ENCODE data around the gene EPS8L3. TPM values are rescaled to one million over a fixed set of nuclear protein-coding genes. Genes with fewer than 3 reads are reported as not detected.

Gene EPS8L3
- total RNA-seq, 5 donors from 2014 or later (not counting 1 experiment from before 2014, with no cell fraction given) = 0.47 to 0.49 TPM; not detected in 3

GRCh38 chr1:109806733-109807400 is 43.1 kb upstream of the EPS8L3 start:
- Mint-ChIP-seq H3K27me3 (no peaks in the 10 kb centered on the region), H3K9me3 (no peaks in the 10 kb centered on the region), H3K36me3 (no peaks in the 10 kb centered on the region), H3K4me3 (no peak overlapping the region), H3K4me1 (peaks cover 52 to 61% (median 60%) of the 10 kb centered on the region in 3 donors), H3K27ac (no peak overlapping the region)
- Histone ChIP-seq H3K4me1 (ENCODE audit: control insufficient read depth in 1 of 2, extremely low read depth in 1 of 2, insufficient read depth in 2 of 2, low read length in 2 of 2) (peaks cover 24 to 54% of the 10 kb centered on the region in 2 experiments), H3K27me3 (replicated peaks in 1 of 2; ENCODE audit: control insufficient read depth in 2 of 2, extremely low read depth in 1 of 2, insufficient read depth in 2 of 2, low read length in 1 of 2) (no peaks in the 10 kb centered on the region), H3K36me3 (ENCODE audit: control insufficient read depth in 2 of 2, extremely low read depth in 1 of 2, insufficient read depth in 1 of 2, low read length in 1 of 2) (no peaks in the 10 kb centered on the region), H3K27ac (ENCODE audit: low read length) (no peak overlapping the region), H3K4me3 (ENCODE audit: control insufficient read depth in 1 of 2, extremely low read depth in 1 of 2, low read length in 1 of 2) (no peak overlapping the region), H3K9me3 (no peaks in the 10 kb centered on the region)
- DNase-seq (no peak), ATAC-seq (replicated peaks in 1 of 4) (no peak)
- CTCF ChIA-PET = no interaction called here
- WGBS (ENCODE audit: insufficient coverage) = 89% methylated on average over 4 of the region's 6 CpGs
- POLR2A ChIA-PET = no interaction called here

GRCh38 chr1:109805486-109806165 is 41.9 kb upstream of the EPS8L3 start:
- ChIA-PET CTCF (interaction anchor here (0.6 to 1.1 kb wide), 4 partner anchors 15 to 193 kb away, joined by 3 to 4 read pairs (median 3); no protein-coding TSS in a partner anchor), POLR2A (no interaction called here)
- ATAC-seq (replicated peaks in 1 of 4) = no peak
- Mint-ChIP-seq H3K36me3 (no peaks in the 10 kb centered on the region), H3K4me1 (peaks cover 63 to 73% (median 71%) of the 10 kb centered on the region in 3 donors), H3K9me3 (no peaks in the 10 kb centered on the region), H3K4me3 (no peak overlapping the region), H3K27ac (peak overlapping the region in 1 of 2 donors; percentile 34), H3K27me3 (no peaks in the 10 kb centered on the region)
- Histone ChIP-seq H3K27ac (ENCODE audit: low read length) (no peak overlapping the region), H3K9me3 (no peaks in the 10 kb centered on the region), H3K36me3 (ENCODE audit: control insufficient read depth in 2 of 2, extremely low read depth in 1 of 2, insufficient read depth in 1 of 2, low read length in 1 of 2) (no peaks in the 10 kb centered on the region), H3K27me3 (replicated peaks in 1 of 2; ENCODE audit: control insufficient read depth in 2 of 2, extremely low read depth in 1 of 2, insufficient read depth in 2 of 2, low read length in 1 of 2) (no peaks in the 10 kb centered on the region), H3K4me3 (ENCODE audit: control insufficient read depth in 1 of 2, extremely low read depth in 1 of 2, low read length in 1 of 2) (no peak overlapping the region), H3K4me1 (ENCODE audit: control insufficient read depth in 1 of 2, extremely low read depth in 1 of 2, insufficient read depth in 2 of 2, low read length in 2 of 2) (peaks cover 30 to 66% of the 10 kb centered on the region in 2 experiments)
- WGBS (ENCODE audit: insufficient coverage) = 70% methylated on average over 2 of the region's 8 CpGs
- no peak for DNase-seq

- H3K27me3 Mint-ChIP-seq = no peaks in the 10 kb centered on the region
- no peak for ATAC-seq (replicated peaks in 1 of 4)
- H3K4me3 ChIP-seq (ENCODE audit: control insufficient read depth in 1 of 2, extremely low read depth in 1 of 2, low read length in 1 of 2) = no peak overlapping the region
- peaks cover 69 to 83% (median 79%) of the 10 kb centered on the region in 3 donors for H3K4me1 Mint-ChIP-seq
- H3K27ac ChIP-seq (ENCODE audit: low read length) = no peak overlapping the region
- no peaks in the 10 kb centered on the region for H3K36me3 Mint-ChIP-seq
- H3K4me3 Mint-ChIP-seq = peak overlapping the region in 1 of 3 donors; percentile 65
- H3K9me3 Mint-ChIP-seq = no peaks in the 10 kb centered on the region
- DNase-seq = no peak
- no peaks in the 10 kb centered on the region for H3K9me3 ChIP-seq
- H3K4me1 ChIP-seq (ENCODE audit: control insufficient read depth in 1 of 2, extremely low read depth in 1 of 2, insufficient read depth in 2 of 2, low read length in 2 of 2) = peaks cover 30 to 66% of the 10 kb centered on the region in 2 experiments
- H3K27ac Mint-ChIP-seq = peak overlapping the region; percentile 70 to 97
- WGBS (ENCODE audit: insufficient coverage) = no CpG with 5 or more reads among the region's 4 CpGs
- POLR2A ChIA-PET = no interaction called here
- no peaks in the 10 kb centered on the region for H3K36me3 ChIP-seq (ENCODE audit: control insufficient read depth in 2 of 2, extremely low read depth in 1 of 2, insufficient read depth in 1 of 2, low read length in 1 of 2)
- H3K27me3 ChIP-seq (replicated peaks in 1 of 2; ENCODE audit: control insufficient read depth in 2 of 2, extremely low read depth in 1 of 2, insufficient read depth in 2 of 2, low read length in 1 of 2) = no peaks in the 10 kb centered on the region
- CTCF ChIA-PET = no interaction called here
Measured at GRCh38 chr1:109804660-109805059, 40.9 kb upstream of the EPS8L3 start.

GRCh38 chr1:109803901-109804331 is 40.2 kb upstream of the EPS8L3 start:
- Histone ChIP-seq H3K4me1 (ENCODE audit: control insufficient read depth in 1 of 2, extremely low read depth in 1 of 2, insufficient read depth in 2 of 2, low read length in 2 of 2) (peaks cover 30 to 72% of the 10 kb centered on the region in 2 experiments), H3K27me3 (replicated peaks in 1 of 2; ENCODE audit: control insufficient read depth in 2 of 2, extremely low read depth in 1 of 2, insufficient read depth in 2 of 2, low read length in 1 of 2) (no peaks in the 10 kb centered on the region), H3K27ac (ENCODE audit: low read length) (peak overlapping the region; percentile 75), H3K4me3 (ENCODE audit: control insufficient read depth in 1 of 2, extremely low read depth in 1 of 2, low read length in 1 of 2) (no peak overlapping the region), H3K36me3 (ENCODE audit: control insufficient read depth in 2 of 2, extremely low read depth in 1 of 2, insufficient read depth in 1 of 2, low read length in 1 of 2) (no peaks in the 10 kb centered on the region), H3K9me3 (no peaks in the 10 kb centered on the region)
- peak overlapping the region in 2 of 3 donors; percentile 24 to 65 for H3K4me3 Mint-ChIP-seq
- DNase-seq = no peak
- H3K4me1 Mint-ChIP-seq = peaks cover 74 to 88% (median 86%) of the 10 kb centered on the region in 3 donors
- WGBS (ENCODE audit: insufficient coverage) = 85% methylated on average over 7 of the region's 10 CpGs
- H3K9me3 Mint-ChIP-seq = no peaks in the 10 kb centered on the region
- CTCF ChIA-PET = no interaction called here
- H3K27me3 Mint-ChIP-seq = no peaks in the 10 kb centered on the region
- H3K27ac Mint-ChIP-seq = peak overlapping the region; percentile 95 to 97
- H3K36me3 Mint-ChIP-seq = no peaks in the 10 kb centered on the region
- POLR2A ChIA-PET = interaction anchor here in 1 of 2 donors (0.7 kb wide), 1 partner anchor 1471 kb away, joined by 3 read pairs; no protein-coding TSS in a partner anchor
- ATAC-seq (replicated peaks in 1 of 4) = no peak

GRCh38 chr1:109802901-109803561 is 39.3 kb upstream of the EPS8L3 start:
- POLR2A ChIA-PET = interaction anchor here in 1 of 2 donors (0.7 kb wide), 1 partner anchor 1472 kb away, joined by 3 read pairs; no protein-coding TSS in a partner anchor
- Histone ChIP-seq H3K36me3 (ENCODE audit: control insufficient read depth in 2 of 2, extremely low read depth in 1 of 2, insufficient read depth in 1 of 2, low read length in 1 of 2) (no peaks in the 10 kb centered on the region), H3K27ac (ENCODE audit: low read length) (peak overlapping the region; percentile 75), H3K27me3 (replicated peaks in 1 of 2; ENCODE audit: control insufficient read depth in 2 of 2, extremely low read depth in 1 of 2, insufficient read depth in 2 of 2, low read length in 1 of 2) (no peaks in the 10 kb centered on the region), H3K9me3 (no peaks in the 10 kb centered on the region), H3K4me1 (ENCODE audit: control insufficient read depth in 1 of 2, extremely low read depth in 1 of 2, insufficient read depth in 2 of 2, low read length in 2 of 2) (peaks cover 30 to 75% of the 10 kb centered on the region in 2 experiments), H3K4me3 (ENCODE audit: control insufficient read depth in 1 of 2, extremely low read depth in 1 of 2, low read length in 1 of 2) (peak overlapping the region; percentile 10 to 35)
- WGBS (ENCODE audit: insufficient coverage) = 20% methylated on average over 1 of the region's 5 CpGs
- peak overlapping the region in 2 of 3 donors; percentile 65 for H3K4me3 Mint-ChIP-seq
- CTCF ChIA-PET = interaction anchor here in 1 of 2 donors (1.3 to 2.2 kb wide), 3 partner anchors 12 to 181 kb away, joined by 4 to 15 read pairs (median 12); partner anchors contain the start of gene AHCYL1
- peaks cover 77 to 89% (median 86%) of the 10 kb centered on the region in 3 donors for H3K4me1 Mint-ChIP-seq
- H3K27ac Mint-ChIP-seq = peak overlapping the region; percentile 95 to 97
- no peaks in the 10 kb centered on the region for H3K27me3 Mint-ChIP-seq
- H3K36me3 Mint-ChIP-seq = no peaks in the 10 kb centered on the region
- H3K9me3 Mint-ChIP-seq = no peaks in the 10 kb centered on the region
- no peak for ATAC-seq (replicated peaks in 1 of 4)
- DNase-seq = peak in 1 of 35 experiments; percentile 9
